Left ventricle myocardium superior (tissue), 1 donor: ENCODE measurements around the gene KCTD18. TPM values are rescaled to one million over a fixed set of nuclear protein-coding genes. Genes with fewer than 3 reads are reported as not detected.

ENCODE experiments used
- ATAC-seq: fragments of 200-7000 bp; cut with Tn5 transposase; one replicate; pipeline ENCODE4 v1.9.1; 2020; ENCODE audit warnings: mild to moderate bottlenecking, moderate library complexity
- DNase-seq: peaks from one replicate; pipeline ENCODE4 v3.0.0-alpha.2; 2020
- intact Hi-C: fragments of 100-400 bp; cut with micrococcal nuclease; formaldehyde crosslinking; loops from one replicate; pipeline ENCODE4 v1.11.0; 2022
- total RNA-seq: library from RNA; stranded (reverse); fragmentation: NEBNext Ultra II Directional; extraction: Animal tissue kit (Norgen Biotek cat#: 25700); gene quantifications from one replicate; pipeline ENCODE4 v1.2.1, GENCODE V29; 2021
- donor health status: DM: no; HTN: yes; CAD: no; lungs with severe emphysema.

Gene KCTD18
- total RNA-seq, 1 donor from 2014 or later, result 9.1 TPM

DNA sequence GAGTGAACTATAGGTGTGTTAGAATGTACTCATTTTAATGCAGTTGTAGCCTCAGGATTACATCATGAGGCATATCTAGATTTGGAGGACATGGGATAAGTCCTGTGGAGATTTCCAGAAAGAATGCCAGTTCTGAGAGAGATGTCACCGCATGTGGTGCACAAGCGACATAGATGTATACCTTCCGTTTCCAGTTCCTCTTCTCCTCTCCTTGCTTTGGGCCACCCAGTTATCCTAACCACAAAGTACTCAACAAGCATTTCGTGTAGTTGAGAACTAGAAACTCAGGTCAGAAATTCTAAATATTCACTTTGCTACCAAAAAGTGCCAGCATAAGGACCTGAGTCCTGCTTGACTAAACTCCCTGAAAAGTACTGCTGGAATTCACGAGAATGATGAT, 66.5 kb downstream of the KCTD18 start:
- ATAC-seq, result no peak
- intact Hi-C loops, result no loop called here
- DNase-seq, result no peak

DNA sequence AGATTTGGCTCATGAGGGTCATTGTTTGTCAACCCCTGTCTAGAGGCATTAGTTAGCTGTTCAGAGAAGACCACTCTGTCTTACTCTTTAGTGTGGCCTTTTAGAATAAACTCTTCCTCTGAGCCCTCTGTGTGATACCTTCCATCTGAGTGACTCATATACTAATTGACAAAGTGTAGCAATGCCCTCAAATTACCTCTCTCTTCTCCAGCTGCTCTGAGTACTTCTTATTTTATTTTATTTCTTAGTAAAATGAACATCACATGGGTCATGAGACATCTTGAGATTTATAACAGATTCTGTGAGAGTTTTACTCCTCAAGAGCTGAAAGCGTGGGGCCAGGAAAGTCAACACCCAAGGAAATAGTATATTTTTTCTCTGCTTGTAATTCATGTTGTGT, 67.4 kb downstream of the KCTD18 start:
- no peak for DNase-seq
- intact Hi-C loops, result no loop called here
- ATAC-seq, result peak; percentile 60

DNA sequence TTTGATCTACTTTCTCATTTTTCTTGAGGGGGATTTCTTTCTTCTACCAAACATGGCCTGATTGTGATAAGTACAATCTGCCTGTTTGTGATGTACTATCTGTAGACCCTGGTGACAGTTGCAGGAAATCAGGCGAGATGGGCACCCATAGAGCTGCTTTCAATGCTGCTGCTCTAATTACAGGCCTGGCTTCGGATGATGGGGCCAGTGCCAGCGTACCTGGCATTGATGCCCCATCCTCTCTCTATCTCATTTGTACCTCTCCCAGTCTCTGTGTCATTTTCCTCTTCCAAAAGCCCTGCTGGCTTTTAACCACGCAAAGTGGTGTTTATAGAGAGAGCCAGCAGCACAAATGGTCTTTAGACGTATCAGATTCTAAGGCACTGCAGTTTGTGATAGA, 69.9 kb downstream of the KCTD18 start:
- ATAC-seq (no peak), DNase-seq (no peak)
- intact Hi-C loops, result no loop called here

Other genes starting within 250 kb of the KCTD18 start
- gene SPATS2L, start 203.4 kb downstream of the KCTD18 start, total RNA-seq, result 98.0 TPM
- gene SGO2, start 16.1 kb upstream of the KCTD18 start, total RNA-seq, result 0.87 TPM
- gene AOX1, start 75.9 kb upstream of the KCTD18 start, total RNA-seq, result 8.7 TPM